ENCODE data around the gene BCL7B.
"Not testable (repeated sequence)": the region's sequence is repeated elsewhere in the genome, so short reads cannot be mapped to it uniquely, and the experiment has no call there.

DNA sequence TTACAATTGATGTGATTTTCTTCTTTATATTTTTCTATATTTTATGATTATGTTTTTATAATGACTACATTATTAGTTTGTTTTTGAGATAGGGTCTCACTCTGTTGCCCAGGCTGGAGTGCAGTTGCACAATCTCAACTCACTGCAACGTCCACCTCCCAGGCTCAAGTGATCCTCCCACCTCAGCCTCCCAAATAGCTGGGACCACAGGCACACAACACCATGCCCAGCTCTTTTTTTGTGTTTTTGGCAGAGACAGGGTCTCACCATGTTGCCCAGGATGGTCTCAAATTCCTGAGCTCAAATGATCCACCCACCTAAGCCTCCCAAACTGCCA lies 31.4 kb downstream of the BCL7B start:
- TF ChIP-seq, protein P1, sequence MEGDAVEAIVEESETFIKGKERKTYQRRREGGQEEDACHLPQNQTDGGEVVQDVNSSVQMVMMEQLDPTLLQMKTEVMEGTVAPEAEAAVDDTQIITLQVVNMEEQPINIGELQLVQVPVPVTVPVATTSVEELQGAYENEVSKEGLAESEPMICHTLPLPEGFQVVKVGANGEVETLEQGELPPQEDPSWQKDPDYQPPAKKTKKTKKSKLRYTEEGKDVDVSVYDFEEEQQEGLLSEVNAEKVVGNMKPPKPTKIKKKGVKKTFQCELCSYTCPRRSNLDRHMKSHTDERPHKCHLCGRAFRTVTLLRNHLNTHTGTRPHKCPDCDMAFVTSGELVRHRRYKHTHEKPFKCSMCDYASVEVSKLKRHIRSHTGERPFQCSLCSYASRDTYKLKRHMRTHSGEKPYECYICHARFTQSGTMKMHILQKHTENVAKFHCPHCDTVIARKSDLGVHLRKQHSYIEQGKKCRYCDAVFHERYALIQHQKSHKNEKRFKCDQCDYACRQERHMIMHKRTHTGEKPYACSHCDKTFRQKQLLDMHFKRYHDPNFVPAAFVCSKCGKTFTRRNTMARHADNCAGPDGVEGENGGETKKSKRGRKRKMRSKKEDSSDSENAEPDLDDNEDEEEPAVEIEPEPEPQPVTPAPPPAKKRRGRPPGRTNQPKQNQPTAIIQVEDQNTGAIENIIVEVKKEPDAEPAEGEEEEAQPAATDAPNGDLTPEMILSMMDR (IDR thresholded peaks at IDR 0.05; ENCODE audit: insufficient read depth, low read length, poor library complexity, severe bottlenecking) = not testable (repeated sequence)
- not testable (repeated sequence) for TF ChIP-seq EZH2phosphoT487 (conservative IDR thresholded peaks at IDR 0.05; ENCODE audit: low read length)
